HG02642 (cell line): ENCODE results near the gene RWDD3.

Experiments
- ATAC-seq: cut with Tn5 transposase; IDR thresholded peaks from one replicate; pipeline ENCODE4 v1.9.1; 2021; ENCODE audit warnings: mild to moderate bottlenecking; ENCODE audit not compliant: unreplicated experiment, poor library complexity

RWDD3 gene

DNA sequence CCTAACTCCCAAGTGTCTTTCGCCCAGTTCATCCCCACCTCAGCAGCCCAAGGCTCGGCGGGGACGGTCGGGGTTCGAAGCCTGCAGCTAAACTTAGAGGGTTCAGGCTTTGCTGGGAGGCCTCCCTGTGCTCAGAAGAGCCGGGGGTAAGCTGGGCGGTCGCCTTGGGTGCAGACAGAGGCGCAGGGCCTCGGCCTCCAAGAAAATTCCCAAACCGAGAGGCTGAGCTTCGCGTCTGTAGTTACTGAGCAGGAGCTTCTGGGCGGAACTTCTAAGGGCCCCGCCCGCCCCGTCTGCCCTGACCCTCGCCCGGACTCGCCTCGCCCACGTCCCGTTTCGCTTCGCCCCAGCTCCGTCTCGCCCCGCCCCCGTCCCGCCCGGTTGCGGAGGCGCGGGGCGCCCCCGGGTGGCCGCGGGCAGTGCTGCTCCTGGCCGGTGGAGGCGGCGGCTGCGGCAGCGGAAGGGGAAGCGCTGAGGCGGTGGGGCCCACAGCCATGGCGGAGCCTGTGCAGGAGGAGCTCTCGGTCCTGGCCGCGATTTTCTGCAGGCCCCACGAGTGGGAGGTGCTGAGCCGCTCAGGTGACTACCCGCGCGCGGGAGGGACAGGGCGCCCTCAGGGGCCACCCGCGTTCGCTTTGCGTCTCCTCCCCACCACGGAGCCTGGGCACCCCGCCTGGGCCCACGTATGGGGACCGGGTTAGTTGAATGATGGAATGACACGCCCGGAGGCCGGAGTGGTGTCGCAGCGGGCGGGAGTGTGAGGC, at the start of gene RWDD3:
Gene RWDD3 (plus strand): TSS at position 474 of the 764 bp plus-strand sequence. CDS start 21 bp downstream, at position 495.
- ATAC-seq, result peak; percentile 99

GRCh38 chr1:95186149-95186548, 47.9 kb upstream of the RWDD3 start:
- no peak for ATAC-seq

DNA sequence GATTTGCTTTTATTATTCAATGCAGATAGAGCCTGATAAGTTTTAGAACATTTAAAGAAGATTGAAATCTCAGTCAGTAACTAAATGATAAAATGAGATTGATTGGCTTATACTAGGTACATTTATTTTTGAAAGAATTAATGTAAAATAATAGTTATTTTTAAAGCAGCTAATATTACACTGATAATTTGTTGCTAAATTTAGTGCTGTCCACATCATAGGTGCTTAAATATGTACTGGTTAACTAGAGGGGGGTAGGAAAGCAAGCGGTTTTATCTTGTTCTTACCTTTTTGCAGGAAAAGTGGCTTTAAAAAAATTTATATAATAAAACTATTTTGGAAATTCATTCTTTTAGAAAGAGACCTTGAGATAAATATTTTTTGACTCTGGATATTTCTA, 40.4 kb upstream of the RWDD3 start:
- ATAC-seq, result no peak

DNA sequence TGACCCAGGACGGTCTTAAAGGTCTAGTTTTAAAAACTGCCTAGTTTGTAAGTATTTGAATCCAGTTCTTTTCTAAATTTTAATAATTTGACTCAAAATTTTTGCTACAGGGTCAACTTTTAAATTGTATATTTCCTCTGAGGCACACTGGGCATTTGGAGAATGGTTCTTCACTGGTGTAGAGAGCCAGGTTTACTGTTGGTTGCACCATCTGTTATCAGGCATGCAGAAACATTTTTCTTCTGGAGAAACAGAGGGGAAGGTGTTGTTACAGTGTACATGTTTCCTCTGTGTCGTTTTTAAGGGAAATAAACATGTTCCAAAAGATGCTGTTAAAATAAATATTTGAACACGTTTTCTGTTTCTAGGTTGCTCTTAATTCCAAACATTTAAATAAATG, 39.0 kb upstream of the RWDD3 start:
- ATAC-seq, result no peak

GRCh38 chr1:95196017-95196416, 38.0 kb upstream of the RWDD3 start:
- no peak for ATAC-seq

GRCh38 chr1:95197616-95198252, 36.3 kb upstream of the RWDD3 start:
- no peak for ATAC-seq

DNA sequence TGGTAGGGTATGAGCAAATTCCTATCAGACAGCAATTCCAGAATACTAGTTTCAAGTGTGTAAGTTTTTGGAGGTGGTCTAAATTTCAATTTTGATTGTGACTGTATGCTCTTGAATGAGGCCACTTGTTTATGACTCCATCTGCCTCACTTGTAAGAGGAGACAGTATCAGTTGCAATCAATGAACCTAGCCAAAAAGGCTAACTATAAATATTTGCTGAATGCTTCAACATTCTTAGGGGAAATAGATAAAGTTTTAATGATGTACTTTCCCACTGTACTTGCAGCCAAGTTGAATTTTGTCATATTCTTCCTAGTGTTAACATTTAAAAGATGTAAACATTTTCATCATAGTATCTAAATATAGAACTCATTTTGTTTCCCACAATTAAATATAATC, 32.1 kb upstream of the RWDD3 start:
- ATAC-seq, result no peak

GRCh38 chr1:95203908-95204437, 30.0 kb upstream of the RWDD3 start:
- ATAC-seq, result no peak

- no peak for ATAC-seq
Observed at GRCh38 chr1:95206514-95206913, 27.5 kb upstream of the RWDD3 start.

GRCh38 chr1:95207223-95207935, 26.6 kb upstream of the RWDD3 start:
- ATAC-seq, result no peak

DNA sequence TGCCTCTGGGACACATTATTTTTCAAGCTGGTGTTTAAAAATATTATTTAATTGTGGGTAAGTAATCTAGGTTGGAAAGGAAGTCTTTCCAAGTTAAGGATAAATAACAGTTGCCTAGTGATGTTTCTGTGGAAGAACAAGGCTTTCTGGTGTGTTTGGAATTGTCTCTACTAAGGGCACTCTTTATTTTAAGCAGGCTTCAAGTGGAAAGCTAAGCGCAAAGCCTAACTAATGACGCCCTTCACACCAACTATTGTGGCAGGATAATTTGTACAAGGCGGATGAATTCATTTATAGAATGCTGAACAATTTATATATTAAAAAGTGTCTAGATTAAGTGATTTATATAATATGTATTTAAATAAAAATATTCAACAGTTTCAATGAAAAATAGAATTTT, 25.1 kb upstream of the RWDD3 start:
- no peak for ATAC-seq

DNA sequence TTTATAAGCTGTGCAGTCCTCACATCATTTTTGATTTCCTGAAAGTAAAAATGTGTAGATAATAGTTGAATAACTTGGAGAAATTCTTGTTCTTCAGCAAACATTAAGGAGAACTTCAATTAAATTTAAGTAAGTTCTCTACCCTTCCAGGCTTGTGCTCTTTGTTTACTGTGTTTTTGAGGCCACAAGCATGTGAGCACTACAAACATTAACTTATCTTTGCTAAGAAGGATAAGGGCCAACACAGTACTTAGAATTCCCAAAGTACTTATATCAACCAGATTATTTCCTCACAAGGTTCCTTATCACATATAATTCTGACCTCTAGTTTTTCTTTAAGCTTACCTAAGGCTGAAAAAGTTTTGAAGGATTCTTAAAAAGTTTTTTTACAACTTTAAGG, 24.7 kb upstream of the RWDD3 start:
- no peak for ATAC-seq

DNA sequence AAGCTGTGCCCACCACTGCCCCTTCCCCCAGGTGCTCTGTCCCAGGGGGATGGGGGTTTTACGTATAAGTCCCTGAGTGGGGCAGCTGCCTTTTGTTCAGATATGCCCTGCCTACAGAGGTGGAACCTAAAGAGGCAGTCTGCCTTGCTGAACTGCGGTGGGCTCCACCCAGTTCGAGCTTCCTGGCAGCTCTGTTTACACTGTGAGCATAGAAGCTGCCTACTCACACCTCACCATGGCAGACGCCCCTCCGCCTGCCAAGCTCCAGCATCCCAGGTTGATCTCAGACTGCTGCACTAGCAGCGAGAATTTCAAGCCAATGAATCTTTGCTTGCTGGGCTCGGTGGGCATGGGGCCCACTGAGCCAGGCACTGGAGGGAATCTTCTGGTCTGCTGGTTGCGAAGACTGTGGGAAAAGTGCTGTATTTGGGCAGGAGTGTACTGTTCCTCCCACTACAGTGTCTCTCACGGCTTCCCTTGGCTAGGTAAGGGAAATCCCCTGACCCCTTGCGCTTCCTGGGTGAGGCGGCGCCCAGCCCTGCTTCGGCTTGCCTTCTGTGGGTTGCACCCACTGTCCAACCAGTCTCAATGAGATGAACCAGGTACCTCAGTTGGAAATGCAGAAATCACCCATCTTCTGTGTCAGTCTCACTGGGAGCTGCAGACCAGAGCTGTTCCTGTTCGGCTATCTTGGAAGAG, 17.6 kb upstream of the RWDD3 start:
- no peak for ATAC-seq

- no peak for ATAC-seq
Observed at GRCh38 chr1:95217371-95217770, 16.6 kb upstream of the RWDD3 start.

- no peak for ATAC-seq
Observed at GRCh38 chr1:95219407-95219806, 14.6 kb upstream of the RWDD3 start.

GRCh38 chr1:95221306-95221705, 12.7 kb upstream of the RWDD3 start:
- ATAC-seq, result no peak

DNA sequence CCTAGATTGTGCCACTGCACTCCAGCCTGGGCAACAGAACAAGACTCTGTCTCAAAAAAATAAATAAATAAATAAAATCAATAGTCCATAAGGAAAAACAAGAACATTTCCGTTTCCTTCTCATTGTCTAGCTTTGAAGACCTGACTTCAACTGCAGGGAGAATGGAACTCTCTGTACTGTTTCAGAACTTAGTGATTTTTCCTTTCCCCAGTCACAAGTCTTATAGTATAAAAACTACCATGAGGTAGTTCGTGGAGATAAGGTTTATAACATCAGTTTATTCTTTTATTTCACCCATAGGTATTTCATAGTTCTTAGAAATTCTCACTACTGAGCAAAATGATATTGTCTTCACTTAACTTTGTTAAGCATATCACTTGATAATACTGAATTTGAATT, 11.4 kb upstream of the RWDD3 start:
- no peak for ATAC-seq

GRCh38 chr1:95223110-95223509, 10.9 kb upstream of the RWDD3 start:
- no peak for ATAC-seq

DNA sequence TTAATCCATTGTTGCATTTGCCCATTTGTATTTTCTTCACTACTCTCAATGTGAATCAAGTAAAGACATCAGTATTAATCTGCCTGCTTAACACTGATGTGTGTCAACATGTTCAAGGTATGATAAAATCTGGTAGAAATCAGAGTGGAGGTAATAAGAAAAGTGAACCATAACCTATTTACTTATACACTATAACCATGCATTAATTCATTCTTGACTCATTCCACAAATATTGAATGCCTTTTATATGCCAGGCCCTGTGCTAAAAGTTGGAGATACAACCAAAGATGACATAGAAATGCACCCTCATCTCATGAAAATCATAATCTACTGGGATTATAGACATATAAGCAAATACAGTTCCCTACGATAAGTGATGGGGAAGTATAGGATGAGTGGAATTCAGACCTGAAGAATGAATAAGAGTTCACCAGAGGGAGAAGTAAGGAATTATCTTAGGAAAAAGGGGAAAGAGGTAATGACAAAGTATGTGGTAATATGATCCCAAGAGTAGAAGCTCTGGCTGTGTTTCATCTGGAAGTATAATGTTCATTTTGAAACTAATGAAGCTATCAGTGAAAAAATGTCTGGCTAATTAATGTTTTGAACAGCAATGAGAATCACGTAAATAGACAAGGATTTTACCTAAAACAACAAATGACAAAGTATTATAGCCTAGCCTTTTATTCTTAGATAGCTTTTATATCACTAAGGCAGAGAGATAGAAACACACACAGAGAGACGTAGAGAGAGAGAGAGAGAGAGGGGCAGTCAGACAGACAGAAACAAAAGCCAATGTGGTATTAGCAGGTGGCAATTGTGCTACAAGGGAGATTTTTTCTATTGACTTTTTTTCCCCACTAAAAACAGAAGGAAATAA, 7.0 kb upstream of the RWDD3 start:
- ATAC-seq, result no peak

GRCh38 chr1:95229037-95229436, 5.0 kb upstream of the RWDD3 start:
- ATAC-seq, result no peak
